ENCODE results near the gene C4BPB.

Gene C4BPB

DNA sequence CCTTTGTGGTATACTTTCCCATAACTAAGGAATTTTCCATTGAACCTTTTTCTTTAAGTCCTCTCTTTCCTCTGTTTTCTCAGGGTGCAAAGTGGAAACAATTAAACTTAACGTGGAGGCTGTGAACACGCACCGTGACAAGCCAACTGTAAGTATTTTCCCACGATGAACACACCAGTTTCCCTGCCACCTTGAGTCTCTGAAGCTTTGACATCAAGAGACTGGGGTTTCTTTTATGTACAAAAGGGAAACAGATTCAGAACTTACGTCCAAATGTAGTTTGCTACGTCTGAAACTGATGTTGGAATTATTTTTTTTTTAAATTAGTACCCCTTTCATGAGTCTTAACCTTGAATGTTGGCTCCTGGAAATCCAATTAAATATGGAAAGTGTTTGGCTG is 17.2 kb upstream of the C4BPB start:
- no peaks in the 10 kb centered on the region for H3K9me3 Mint-ChIP-seq (ENCODE audit: low read depth)

DNA sequence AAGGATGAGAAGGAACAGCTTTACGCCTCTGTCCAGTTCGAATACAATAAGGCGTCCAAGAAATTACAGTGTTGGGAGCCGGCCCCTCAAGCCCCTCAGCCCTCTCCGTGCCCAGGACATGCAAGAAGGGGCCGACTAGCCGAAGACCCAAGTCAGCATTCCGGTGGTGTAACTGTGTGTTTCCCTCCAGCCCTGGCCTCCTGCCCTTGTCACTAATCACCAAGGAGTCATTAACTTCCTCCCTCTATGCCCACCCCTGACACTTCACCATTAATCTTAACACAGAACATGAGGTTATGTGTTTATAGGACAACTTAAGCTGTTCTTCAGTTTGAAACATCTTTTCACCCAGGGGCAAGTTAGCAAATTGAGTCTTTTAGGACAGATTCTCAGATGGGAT is 16.4 kb upstream of the C4BPB start:
- H3K27ac Mint-ChIP-seq = no peak overlapping the region
- H3K4me3 Mint-ChIP-seq = no peak overlapping the region
- peaks cover 40% of the 10 kb centered on the region for H3K4me1 Mint-ChIP-seq (ENCODE audit: low read depth)
- H3K36me3 Mint-ChIP-seq = peaks cover 3% of the 10 kb centered on the region
- no peaks in the 10 kb centered on the region for H3K27me3 Mint-ChIP-seq
- H3K9me3 Mint-ChIP-seq (ENCODE audit: low read depth) = no peaks in the 10 kb centered on the region

More for the DNA sequence above, 17.2 kb upstream of the C4BPB start:
- Mint-ChIP-seq H3K4me1 (ENCODE audit: low read depth) (peaks cover 40% of the 10 kb centered on the region), H3K27me3 (no peaks in the 10 kb centered on the region), H3K36me3 (peaks cover 7% of the 10 kb centered on the region), H3K27ac (no peak overlapping the region), H3K4me3 (peak overlapping the region; percentile 52)

DNA sequence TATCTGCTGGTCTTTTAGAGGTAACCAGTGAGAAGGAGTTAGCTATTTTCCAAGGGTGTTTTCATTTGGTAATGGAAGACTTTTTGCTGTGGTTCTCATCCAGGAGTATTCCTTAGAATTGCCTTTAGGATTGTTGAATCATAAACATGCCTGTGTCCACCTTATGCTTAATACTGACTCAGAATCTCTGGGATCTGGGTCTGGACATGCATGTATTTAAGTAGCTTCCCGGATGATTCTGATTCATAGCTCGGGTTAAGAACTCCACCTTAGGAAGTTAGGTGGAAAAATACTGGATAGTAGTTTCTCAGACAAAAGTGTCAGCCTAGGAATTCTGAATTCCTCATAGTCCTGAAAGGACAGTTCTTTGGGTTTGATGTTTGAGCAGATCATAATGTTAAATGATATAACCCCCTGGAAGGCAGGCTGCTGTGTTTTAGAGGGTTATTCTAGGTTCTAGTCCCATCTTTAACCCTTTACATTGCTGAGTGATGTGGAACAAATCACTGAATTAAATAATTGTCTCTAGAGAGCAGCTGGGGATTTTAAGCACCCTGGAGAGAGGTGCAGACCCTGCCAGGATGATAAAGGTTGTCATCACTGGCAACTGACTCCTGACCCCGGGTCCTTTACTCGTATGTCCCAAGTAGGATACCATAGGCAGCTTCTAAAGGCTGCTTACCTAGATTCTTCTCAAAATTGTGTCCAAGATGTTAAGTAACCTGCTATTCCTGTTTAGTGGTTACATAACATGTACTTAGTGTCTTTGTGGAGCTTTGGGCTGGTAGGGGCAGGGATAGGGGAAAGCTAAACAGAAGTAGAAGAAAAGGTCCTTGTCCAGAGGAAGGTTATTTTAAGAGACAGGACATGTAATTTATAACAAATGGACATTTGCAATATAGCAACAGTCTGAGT is 14.5 kb upstream of the C4BPB start:
- Mint-ChIP-seq H3K27me3 (no peaks in the 10 kb centered on the region), H3K27ac (no peak overlapping the region), H3K9me3 (ENCODE audit: low read depth) (no peaks in the 10 kb centered on the region), H3K4me3 (no peak overlapping the region), H3K4me1 (ENCODE audit: low read depth) (peaks cover 38% of the 10 kb centered on the region), H3K36me3 (peaks cover 3% of the 10 kb centered on the region)

DNA sequence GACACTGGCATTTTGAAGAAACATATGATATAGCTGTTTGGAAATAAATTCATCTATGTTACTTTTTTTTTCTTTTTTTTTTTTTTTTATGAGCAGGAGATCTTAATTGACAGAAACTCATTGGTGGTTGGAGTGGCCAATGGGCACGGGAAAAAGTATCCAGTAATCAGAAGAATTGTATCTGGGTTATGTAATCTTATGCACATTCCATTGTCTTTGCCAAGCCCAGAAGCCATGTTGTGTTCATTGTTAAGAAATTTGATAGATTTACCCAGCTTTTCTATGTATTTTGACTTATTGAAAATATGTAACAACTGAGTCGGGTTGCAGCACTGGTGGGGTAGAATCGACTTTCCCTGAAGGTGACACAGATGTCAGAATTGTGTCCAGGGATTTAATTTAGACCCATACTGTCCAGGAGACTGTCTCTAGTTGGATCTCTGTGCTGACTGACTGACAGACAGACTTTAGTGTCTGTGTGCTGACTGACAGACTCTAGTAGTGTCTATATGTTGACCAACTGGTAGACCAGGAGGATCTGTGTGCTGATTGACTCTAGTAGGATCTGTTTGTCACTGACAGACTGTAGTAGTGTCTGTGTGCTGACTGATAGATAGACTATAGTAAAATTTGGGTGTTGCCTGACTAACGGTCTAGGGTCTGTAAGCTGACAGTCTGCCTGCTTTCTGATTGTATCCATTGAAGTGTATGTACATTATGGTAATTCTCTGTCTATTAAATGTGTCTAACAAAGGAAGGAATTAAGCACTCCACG is 12.3 kb upstream of the C4BPB start:
- Mint-ChIP-seq H3K4me1 (ENCODE audit: low read depth) (peaks cover 18% of the 10 kb centered on the region), H3K9me3 (ENCODE audit: low read depth) (no peaks in the 10 kb centered on the region), H3K4me3 (no peak overlapping the region), H3K27ac (no peak overlapping the region), H3K36me3 (peaks cover 3% of the 10 kb centered on the region), H3K27me3 (no peaks in the 10 kb centered on the region)

DNA sequence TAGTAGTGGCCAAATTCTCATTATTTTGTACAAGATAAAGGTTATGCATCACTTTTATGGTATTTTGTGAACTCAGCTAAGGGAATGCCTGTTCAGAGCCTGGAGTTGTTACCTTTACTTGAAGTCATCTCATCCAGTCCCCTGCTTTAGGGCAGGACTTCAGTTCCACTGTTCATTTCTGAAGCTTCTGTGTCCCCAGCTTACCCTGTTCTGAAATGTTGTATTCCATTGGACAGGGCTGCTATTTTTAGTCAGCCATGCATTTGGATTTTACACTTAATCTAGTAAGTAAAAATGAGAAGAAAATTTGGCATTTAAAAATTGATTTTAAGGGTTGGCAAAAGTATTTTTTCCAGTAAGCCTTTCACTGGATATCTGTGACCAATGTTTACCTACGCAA is 11.6 kb upstream of the C4BPB start:
- H3K4me1 Mint-ChIP-seq (ENCODE audit: low read depth) = peaks cover 11% of the 10 kb centered on the region
- no peak overlapping the region for H3K27ac Mint-ChIP-seq
- no peaks in the 10 kb centered on the region for H3K27me3 Mint-ChIP-seq
- peaks cover 3% of the 10 kb centered on the region for H3K36me3 Mint-ChIP-seq
- H3K4me3 Mint-ChIP-seq = no peak overlapping the region
- no peaks in the 10 kb centered on the region for H3K9me3 Mint-ChIP-seq (ENCODE audit: low read depth)

DNA sequence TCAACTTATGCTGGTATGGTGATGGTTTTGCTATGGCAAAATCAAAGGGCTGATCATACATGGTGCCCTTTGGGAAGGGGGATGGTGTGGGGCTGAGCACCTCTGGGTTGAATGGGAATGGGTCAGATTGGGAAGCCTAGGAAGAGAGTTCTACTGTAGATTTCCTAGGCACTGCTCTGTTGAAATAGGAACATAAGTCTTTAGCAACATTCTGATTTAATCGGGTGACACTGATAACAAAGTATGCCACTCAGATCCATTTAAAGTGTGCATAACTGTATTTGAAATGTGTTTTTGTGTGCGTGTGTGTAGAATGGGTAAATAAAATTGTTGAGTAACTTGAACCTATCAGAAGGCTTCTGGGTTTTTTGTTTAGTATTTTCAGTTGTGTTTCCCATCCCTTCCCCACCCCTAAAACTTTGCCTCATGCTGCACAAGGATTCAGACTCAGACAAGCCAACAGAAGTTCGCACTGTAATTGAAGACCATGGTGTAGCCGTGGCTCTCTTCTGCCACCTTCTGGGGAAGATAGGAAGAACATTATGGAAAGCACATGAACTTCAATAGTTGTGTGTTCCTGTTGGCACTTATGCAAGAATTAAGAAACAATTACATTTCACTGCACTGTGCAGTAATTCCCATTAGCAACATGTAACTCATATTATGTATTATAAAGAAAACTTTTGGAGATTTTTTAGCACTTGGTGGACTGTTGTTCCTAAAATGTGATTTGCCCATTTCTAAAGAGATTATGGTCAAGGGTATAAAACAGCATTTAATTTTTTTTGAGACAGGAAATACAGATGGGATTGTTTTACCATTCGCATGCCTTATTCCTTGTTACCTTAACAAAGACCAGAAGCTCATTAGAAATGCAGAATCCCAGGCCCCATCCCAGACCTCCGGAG is 10.9 kb upstream of the C4BPB start:
- Mint-ChIP-seq H3K9me3 (ENCODE audit: low read depth) (no peaks in the 10 kb centered on the region), H3K27me3 (no peaks in the 10 kb centered on the region), H3K27ac (no peak overlapping the region), H3K4me3 (no peak overlapping the region), H3K4me1 (ENCODE audit: low read depth) (peaks cover 4% of the 10 kb centered on the region), H3K36me3 (peaks cover 3% of the 10 kb centered on the region)

DNA sequence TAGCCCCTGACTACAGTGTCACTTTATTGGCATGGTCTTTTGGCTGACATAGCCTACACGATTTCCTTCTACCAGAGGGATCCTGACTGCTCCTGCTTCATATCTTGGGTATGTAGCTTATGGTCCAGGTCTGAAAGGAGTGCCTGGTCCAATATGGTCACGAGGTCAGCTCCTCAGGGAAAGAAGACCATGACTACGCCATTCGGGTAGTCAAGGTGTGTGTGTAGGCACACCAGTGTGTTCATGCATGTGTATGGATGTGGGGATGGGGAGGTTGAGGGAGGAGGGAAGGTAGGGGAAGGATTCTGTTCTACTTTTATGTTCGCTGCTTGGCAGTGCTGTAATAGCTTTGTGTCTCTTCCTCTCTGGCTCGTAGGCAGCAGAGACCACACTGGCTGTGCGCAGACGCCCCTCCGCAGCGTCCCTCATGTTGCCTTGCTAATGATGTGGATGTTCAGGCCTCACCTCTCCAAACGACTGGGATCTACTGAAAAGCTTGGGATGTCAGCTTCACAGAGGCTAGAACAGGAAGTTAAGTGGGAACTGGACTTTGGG is 10.0 kb upstream of the C4BPB start:
- Mint-ChIP-seq H3K4me3 (no peak overlapping the region), H3K27ac (no peak overlapping the region), H3K9me3 (ENCODE audit: low read depth) (no peaks in the 10 kb centered on the region), H3K4me1 (ENCODE audit: low read depth) (peaks cover 1% of the 10 kb centered on the region), H3K36me3 (peaks cover 3% of the 10 kb centered on the region), H3K27me3 (peaks cover 2% of the 10 kb centered on the region)

DNA sequence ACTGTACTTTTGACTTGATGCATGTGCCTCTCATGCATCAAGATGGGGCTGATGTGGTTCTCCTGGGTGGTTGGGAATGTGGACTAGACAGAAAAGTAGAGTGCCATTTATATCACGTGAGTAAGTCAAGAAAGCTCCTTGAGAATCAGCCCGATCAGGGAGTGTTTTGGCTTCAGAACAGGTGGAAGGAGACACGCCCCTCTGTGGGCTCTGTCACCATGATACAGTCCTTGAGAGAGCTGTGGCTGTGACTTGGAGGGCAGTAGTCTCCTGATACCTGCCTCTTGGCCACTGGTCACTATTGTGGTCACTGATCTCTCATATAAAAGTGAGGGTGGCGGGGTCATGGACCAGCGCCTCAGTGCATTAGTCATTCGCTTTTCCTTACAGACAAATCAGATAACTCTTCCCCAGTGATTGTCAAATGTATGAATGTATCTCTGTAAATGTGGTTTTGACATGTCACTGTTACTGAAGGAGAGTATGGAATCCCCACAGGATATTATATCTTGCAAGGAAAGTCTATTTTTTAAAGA is 8.9 kb upstream of the C4BPB start:
- Mint-ChIP-seq H3K36me3 (peaks cover 3% of the 10 kb centered on the region), H3K9me3 (ENCODE audit: low read depth) (no peaks in the 10 kb centered on the region), H3K4me1 (ENCODE audit: low read depth) (peaks cover 5% of the 10 kb centered on the region), H3K27ac (no peak overlapping the region), H3K4me3 (no peak overlapping the region), H3K27me3 (peaks cover 2% of the 10 kb centered on the region)

DNA sequence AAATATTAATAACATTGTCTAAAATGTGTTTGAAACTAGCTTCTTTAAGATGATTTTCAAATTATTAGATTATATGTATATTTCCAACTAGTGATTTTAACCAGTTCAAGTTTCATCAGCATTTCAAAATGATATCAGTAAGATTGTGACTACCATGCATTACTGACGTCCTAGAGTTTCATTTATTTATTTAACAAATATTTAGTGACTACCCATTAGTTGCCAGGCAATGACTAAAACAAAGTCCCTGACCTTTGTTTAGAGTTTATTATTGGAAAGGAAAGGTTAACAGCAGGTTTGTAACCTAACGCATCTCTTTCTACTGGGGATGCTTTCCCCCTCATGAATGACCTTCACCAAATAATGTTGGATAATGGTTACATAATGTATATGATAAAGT is 7.6 kb upstream of the C4BPB start:
- H3K4me1 Mint-ChIP-seq (ENCODE audit: low read depth) = peaks cover 12% of the 10 kb centered on the region
- H3K27me3 Mint-ChIP-seq = peaks cover 2% of the 10 kb centered on the region
- no peaks in the 10 kb centered on the region for H3K36me3 Mint-ChIP-seq
- no peaks in the 10 kb centered on the region for H3K9me3 Mint-ChIP-seq (ENCODE audit: low read depth)
- no peak overlapping the region for H3K4me3 Mint-ChIP-seq
- no peak overlapping the region for H3K27ac Mint-ChIP-seq

DNA sequence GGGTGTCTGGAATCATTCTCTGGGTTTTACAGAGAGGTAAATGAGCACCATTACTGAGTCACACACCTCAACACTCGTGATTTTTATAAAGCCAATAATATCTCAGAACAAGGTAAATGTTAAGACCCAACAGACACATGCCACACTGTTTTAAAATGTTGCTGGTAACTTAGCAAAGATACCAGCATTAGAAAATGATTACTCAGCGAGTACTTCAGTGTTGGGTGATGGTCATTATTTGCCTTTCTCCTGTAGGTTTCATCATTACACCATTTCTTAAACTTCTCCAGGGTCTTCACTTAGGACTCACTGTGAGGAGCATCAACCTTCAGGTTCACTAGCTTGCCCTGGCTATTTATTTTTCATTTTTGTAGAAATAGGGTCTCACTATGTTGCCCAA is 6.9 kb upstream of the C4BPB start:
- H3K27me3 Mint-ChIP-seq = peaks cover 2% of the 10 kb centered on the region
- peaks cover 14% of the 10 kb centered on the region for H3K4me1 Mint-ChIP-seq (ENCODE audit: low read depth)
- no peak overlapping the region for H3K27ac Mint-ChIP-seq
- no peak overlapping the region for H3K4me3 Mint-ChIP-seq
- H3K36me3 Mint-ChIP-seq = no peaks in the 10 kb centered on the region
- no peaks in the 10 kb centered on the region for H3K9me3 Mint-ChIP-seq (ENCODE audit: low read depth)

DNA sequence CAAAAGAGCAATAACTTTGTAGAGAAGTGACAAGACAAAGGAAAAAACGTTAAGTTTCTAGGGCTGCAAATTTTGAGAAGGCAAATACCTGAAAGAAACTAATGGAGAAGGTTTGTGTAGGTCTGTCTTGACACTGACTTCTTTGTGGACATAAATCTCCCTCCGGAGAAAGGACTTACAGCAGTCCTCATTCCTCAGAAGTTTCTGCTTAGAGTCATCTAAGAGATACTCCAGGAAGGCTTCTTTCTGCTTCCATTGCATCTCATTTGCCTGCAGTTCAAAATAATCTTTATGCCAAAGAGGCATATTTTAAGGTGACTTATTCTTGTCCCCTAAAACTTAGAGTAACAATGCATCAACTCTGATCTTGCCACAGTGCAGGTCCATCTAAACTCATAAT is 4.4 kb upstream of the C4BPB start:
- peaks cover 2% of the 10 kb centered on the region for H3K27me3 Mint-ChIP-seq
- no peaks in the 10 kb centered on the region for H3K36me3 Mint-ChIP-seq
- H3K9me3 Mint-ChIP-seq (ENCODE audit: low read depth) = no peaks in the 10 kb centered on the region
- peaks cover 23% of the 10 kb centered on the region for H3K4me1 Mint-ChIP-seq (ENCODE audit: low read depth)
- no peak overlapping the region for H3K4me3 Mint-ChIP-seq
- H3K27ac Mint-ChIP-seq = no peak overlapping the region

DNA sequence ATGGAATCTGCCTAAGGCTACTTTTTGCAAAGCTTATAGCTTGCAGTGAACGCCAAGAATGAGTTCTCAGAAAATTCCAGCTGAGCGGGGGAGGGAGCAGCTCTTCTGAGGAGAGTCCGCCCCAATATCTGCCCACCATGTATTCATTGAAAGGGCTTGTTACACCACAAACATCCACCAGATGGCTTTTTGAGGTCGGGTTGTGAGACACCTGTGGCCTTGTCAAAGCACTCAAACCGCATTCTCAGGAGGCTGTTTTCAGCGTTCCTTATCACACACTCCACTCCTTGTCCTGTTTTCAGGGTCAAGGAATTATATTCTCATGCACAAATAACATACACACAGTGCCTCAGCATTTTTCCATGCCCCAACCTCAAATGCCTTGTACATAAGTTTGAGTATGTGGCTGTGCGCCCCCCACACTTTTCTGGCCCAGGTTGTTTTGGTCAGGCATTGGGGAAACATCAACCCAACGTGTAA is 3.9 kb upstream of the C4BPB start:
- Mint-ChIP-seq H3K4me1 (ENCODE audit: low read depth) (peaks cover 28% of the 10 kb centered on the region), H3K27me3 (peaks cover 2% of the 10 kb centered on the region), H3K4me3 (no peak overlapping the region), H3K27ac (no peak overlapping the region), H3K9me3 (ENCODE audit: low read depth) (no peaks in the 10 kb centered on the region), H3K36me3 (no peaks in the 10 kb centered on the region)

DNA sequence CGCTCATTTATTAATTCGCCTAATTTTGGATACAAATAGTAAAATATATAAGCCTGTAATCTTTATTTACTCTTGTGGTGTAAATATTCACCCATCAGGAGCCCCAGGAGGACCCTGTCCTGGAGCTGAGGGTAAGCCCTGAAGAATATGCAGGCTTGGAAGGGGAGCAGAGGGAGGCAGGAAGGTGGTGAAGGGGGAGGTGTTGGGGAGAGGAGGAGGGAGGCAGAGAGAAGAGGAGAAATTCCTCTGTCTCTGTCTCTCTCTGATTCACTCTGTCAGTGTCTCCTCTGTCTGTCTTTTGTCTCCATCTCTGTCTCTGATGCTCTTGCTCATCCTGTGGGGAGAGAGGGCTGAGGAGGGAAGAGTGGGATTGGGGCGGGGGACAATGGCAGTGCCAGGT is 2.8 kb upstream of the C4BPB start:
- H3K4me3 Mint-ChIP-seq = no peak overlapping the region
- H3K9me3 Mint-ChIP-seq (ENCODE audit: low read depth) = no peaks in the 10 kb centered on the region
- no peaks in the 10 kb centered on the region for H3K36me3 Mint-ChIP-seq
- peaks cover 34% of the 10 kb centered on the region for H3K4me1 Mint-ChIP-seq (ENCODE audit: low read depth)
- peaks cover 2% of the 10 kb centered on the region for H3K27me3 Mint-ChIP-seq
- H3K27ac Mint-ChIP-seq = no peak overlapping the region

DNA sequence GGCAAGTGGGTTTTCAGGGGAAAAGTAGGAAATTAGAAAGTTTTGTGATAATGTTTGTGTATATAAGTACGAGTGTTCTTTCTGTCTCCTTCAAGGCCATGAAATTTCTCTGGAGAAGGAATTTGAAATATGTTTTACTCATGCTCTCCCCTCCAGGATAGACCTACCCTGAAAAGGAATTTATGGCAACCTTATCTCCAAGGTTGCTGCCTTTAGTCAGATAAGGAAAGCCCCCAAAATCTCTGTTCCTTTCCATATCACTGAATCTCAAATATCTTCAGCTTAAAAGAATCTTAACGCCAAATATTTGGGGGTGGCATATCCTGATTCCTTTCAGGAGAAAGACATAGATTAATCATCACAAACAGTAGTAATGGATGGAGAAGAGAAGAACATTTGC is 499 bp upstream of the C4BPB start:
- Mint-ChIP-seq H3K4me3 (no peak overlapping the region), H3K36me3 (no peaks in the 10 kb centered on the region), H3K27ac (no peak overlapping the region), H3K4me1 (ENCODE audit: low read depth) (peaks cover 34% of the 10 kb centered on the region), H3K27me3 (peaks cover 2% of the 10 kb centered on the region), H3K9me3 (ENCODE audit: low read depth) (no peaks in the 10 kb centered on the region)

Data from activated naive CD8-positive, alpha-beta T cell (primary cell).